Occipital lobe (tissue), 3 donors: ENCODE measurements around the gene MALAT1. TPM values are rescaled to one million over a fixed set of nuclear protein-coding genes. Genes with fewer than 3 reads are reported as not detected.

Source experiments
- DNase-seq: peaks from one replicate; lab custom pipeline; 2025; lab: John Stamatoyannopoulos, UW
- small RNA-seq: library from RNA; depleted of rRNA; stranded (forward); fragments of <200 nt; gene quantifications from one replicate; pipeline ENCODE3, GENCODE V24; 2014
- total RNA-seq: library from RNA; depleted of rRNA; stranded (reverse); fragments of >200 nt; gene quantifications from one replicate; pipeline ENCODE4 v1.2.3, GENCODE V29; 2014

The MALAT1 gene
- total RNA-seq, 1 donor from 2014 or later = 11,800 TPM

DNA sequence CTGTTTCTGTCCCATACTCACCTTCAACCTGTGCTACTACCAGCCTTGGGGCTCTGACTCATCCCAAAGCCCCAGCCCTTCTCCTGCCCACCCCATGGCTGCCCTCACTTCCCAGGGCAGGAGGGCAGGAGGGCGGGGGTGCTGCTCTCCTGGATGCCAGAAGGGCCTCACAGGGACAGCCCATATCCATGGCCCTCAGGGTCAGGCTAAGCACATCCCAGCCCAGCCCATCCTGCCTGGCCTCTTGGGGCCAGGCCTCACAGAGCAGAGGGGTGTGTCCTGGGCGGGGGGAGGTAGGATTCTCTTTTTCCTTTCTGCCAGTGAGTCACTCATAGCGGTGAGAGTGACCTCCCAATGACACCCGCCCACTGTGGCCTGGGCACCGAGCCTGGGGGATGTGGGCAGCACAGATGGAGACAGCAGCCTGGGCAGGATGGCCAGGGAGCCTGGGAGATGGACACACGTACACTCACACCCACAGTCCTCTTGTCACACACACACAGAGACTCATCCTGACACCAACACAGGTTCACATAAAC lies 56.9 kb downstream of the MALAT1 start:
- DNase-seq = no peak

Small RNA genes within 50 kb of the gene (small RNA-seq; reads per million reads assigned to genes)
- gene RF01684 = not detected

Other genes starting within 250 kb of the MALAT1 start
- gene POLA2, start 237.1 kb upstream of the MALAT1 start, total RNA-seq = 0.94 TPM
- gene CDC42EP2, start 184.2 kb upstream of the MALAT1 start, total RNA-seq = 9.0 TPM
- 21.7 TPM for gene DPF2, start 165.2 kb upstream of the MALAT1 start, total RNA-seq
- 4.5 TPM for gene TIGD3, start 144.3 kb upstream of the MALAT1 start, total RNA-seq
- gene SLC25A45, start 116.4 kb upstream of the MALAT1 start, total RNA-seq = 0.31 TPM
- gene FRMD8, start 112.4 kb upstream of the MALAT1 start, total RNA-seq = 9.2 TPM
- 3.6 TPM for gene NEAT1, start 76.2 kb upstream of the MALAT1 start, total RNA-seq
- 34.2 TPM for gene SCYL1, start 26.0 kb downstream of the MALAT1 start, total RNA-seq
- 18.4 TPM for gene LTBP3, start 59.3 kb downstream of the MALAT1 start, total RNA-seq
- gene ZNRD2, start 71.4 kb downstream of the MALAT1 start, total RNA-seq = 23.6 TPM
- gene FAM89B, start 73.5 kb downstream of the MALAT1 start, total RNA-seq = 22.3 TPM
- 9.7 TPM for gene EHBP1L1, start 77.0 kb downstream of the MALAT1 start, total RNA-seq
- gene KCNK7, start 96.8 kb downstream of the MALAT1 start, total RNA-seq = 0.31 TPM
- 9.0 TPM for gene MAP3K11, start 115.2 kb downstream of the MALAT1 start, total RNA-seq
- gene PCNX3, start 116.7 kb downstream of the MALAT1 start, total RNA-seq = 7.0 TPM
- gene SIPA1, start 139.1 kb downstream of the MALAT1 start, total RNA-seq = 3.7 TPM
- 12.6 TPM for gene RELA, start 163.9 kb downstream of the MALAT1 start, total RNA-seq
- gene KAT5, start 213.2 kb downstream of the MALAT1 start, total RNA-seq = 43.8 TPM
- gene RNASEH2C, start 221.8 kb downstream of the MALAT1 start, total RNA-seq = 9.4 TPM